ENCODE measurements around the gene FAM114A2. TPM values are rescaled to one million over a fixed set of nuclear protein-coding genes. Genes with fewer than 3 reads are reported as not detected.

FAM114A2 gene
- total and polyA plus RNA-seq, 11 donors: 6.1 to 39.0 (median 33.4) TPM

- DNase-seq (no peak), ATAC-seq (no peak)
- intact Hi-C loops (cut with DNase I): loop anchor here in 5 of 10 donors (10.0 kb wide), 6 partner anchors 104 to 674 kb away; partner anchors contain the start of gene SAP30L (in 1 of the 5)
- H3K36me3 ChIP-seq: no peaks in the 10 kb centered on the region
- peaks cover 0 to 6% (median 0%) of the 10 kb centered on the region in 12 donors for H3K4me1 ChIP-seq
- TF ChIP-seq CTCF (IDR thresholded peaks at IDR 0.05) (no peak), POLR2A (IDR thresholded peaks at IDR 0.05) (no peak)
- WGBS, 4 donors: 50 to 72% (median 67%) methylated on average over 3 of the region's 3 CpGs
- H3K27me3 ChIP-seq: no peaks in the 10 kb centered on the region
- H3K27ac ChIP-seq: no peak overlapping the region
- no peaks in the 10 kb centered on the region for H3K9me3 ChIP-seq
- H3K4me3 ChIP-seq: no peak overlapping the region
These were observed 68.2 kb downstream of the FAM114A2 start for GRCh38 chr5:153970496-153970895.

- Histone ChIP-seq H3K27ac (no peak overlapping the region), H3K4me1 (peaks cover 0 to 8% (median under 1%) of the 10 kb centered on the region in 12 donors), H3K4me3 (no peak overlapping the region), H3K9me3 (no peaks in the 10 kb centered on the region), H3K36me3 (no peaks in the 10 kb centered on the region), H3K27me3 (no peaks in the 10 kb centered on the region)
- DNase-seq: no peak
- 80 to 86% (median 83%) methylated on average over 3 of the region's 3 CpGs for WGBS, 4 donors
- intact Hi-C loops (cut with DNase I): loop anchor here in 8 of 10 donors (5.0 to 10.0 kb wide), 4 partner anchors 472 to 1437 kb away; no protein-coding TSS in a partner anchor
- ATAC-seq: no peak
- TF ChIP-seq CTCF (IDR thresholded peaks at IDR 0.05) (no peak), POLR2A (IDR thresholded peaks at IDR 0.05) (no peak)
These were observed 69.2 kb downstream of the FAM114A2 start for GRCh38 chr5:153969563-153969895.

- DNase-seq (no peak), ATAC-seq (no peak)
- H3K4me1 ChIP-seq: peaks cover 0 to 4% (median 0%) of the 10 kb centered on the region in 12 donors
- H3K4me3 ChIP-seq: no peak overlapping the region
- H3K27ac ChIP-seq: no peak overlapping the region
- WGBS, 4 donors: 72 to 81% (median 79%) methylated on average over 10 of the region's 10 CpGs
- no peaks in the 10 kb centered on the region for H3K27me3 ChIP-seq
- no peaks in the 10 kb centered on the region for H3K9me3 ChIP-seq
- intact Hi-C loops (cut with DNase I): loop anchor here in 8 of 10 donors (5.0 to 10.0 kb wide), 4 partner anchors 472 to 1437 kb away; no protein-coding TSS in a partner anchor
- H3K36me3 ChIP-seq: no peaks in the 10 kb centered on the region
- TF ChIP-seq CTCF (IDR thresholded peaks at IDR 0.05) (no peak), POLR2A (IDR thresholded peaks at IDR 0.05) (no peak)
These were observed 69.7 kb downstream of the FAM114A2 start for GRCh38 chr5:153968761-153969562.

- Histone ChIP-seq H3K36me3 (no peaks in the 10 kb centered on the region), H3K27me3 (no peaks in the 10 kb centered on the region), H3K4me1 (peaks cover 0 to 9% (median 0%) of the 10 kb centered on the region in 12 donors), H3K4me3 (peak overlapping the region in 2 of 12 donors; percentile 34 to 37), H3K9me3 (no peaks in the 10 kb centered on the region), H3K27ac (no peak overlapping the region)
- TF ChIP-seq CTCF (IDR thresholded peaks at IDR 0.05): peak; percentile 70 to 93 (median 87)
- no peak for TF ChIP-seq POLR2A (IDR thresholded peaks at IDR 0.05)
- DNase-seq: peak in 2 of 5 donors; percentile 35 to 39
- intact Hi-C loops (cut with DNase I): loop anchor here (1.0 to 10.0 kb wide), 9 partner anchors 468 to 1433 kb away; no protein-coding TSS in a partner anchor
- peak; percentile 60 to 82 (median 76) for ATAC-seq
- WGBS, 4 donors: 26 to 34% (median 32%) methylated on average over 10 of the region's 10 CpGs
These were observed 73.6 kb downstream of the FAM114A2 start for GRCh38 chr5:153964880-153965645.

All from heart left ventricle (tissue), 16 donors.